Hypothalamus (tissue), 51 donors: ENCODE data around the gene MMP3.
"Not testable (repeated sequence)": the region's sequence is repeated elsewhere in the genome, so short reads cannot be mapped to it uniquely, and the experiment has no call there.

ENCODE experiments used
- DNase-seq, 51 donors: peaks; one replicate each; lab custom pipeline; 2025; lab: John Stamatoyannopoulos, UW

Gene MMP3

GRCh38 chr11:102843489-102843888 is at the start of gene MMP3:
Gene MMP3, minus strand, starts transcription at chr11:102843609. Its CDS starts 63 bp downstream, at chr11:102843546.
- no peak for DNase-seq

GRCh38 chr11:102891736-102892135 is 48.3 kb upstream of the MMP3 start:
- DNase-seq = no peak

- DNase-seq = no peak
Observed at GRCh38 chr11:102886999-102887398, 43.6 kb upstream of the MMP3 start.

- no peak for DNase-seq
Observed at GRCh38 chr11:102883141-102883540, 39.7 kb upstream of the MMP3 start.

- no peak for DNase-seq
Observed at GRCh38 chr11:102882389-102883024, 39.1 kb upstream of the MMP3 start.

GRCh38 chr11:102879801-102880200 is 36.4 kb upstream of the MMP3 start:
- DNase-seq = peak in 7 of 51 donors; percentile 2 to 24 (median 9)

GRCh38 chr11:102878595-102878994 is 35.2 kb upstream of the MMP3 start:
- DNase-seq = no peak

- DNase-seq = no peak
Observed at GRCh38 chr11:102874852-102875251, 31.4 kb upstream of the MMP3 start, which contains the start of gene MMP12. Gene MMP12, minus strand, starts transcription at chr11:102874982. Its CDS starts 45 bp downstream, at chr11:102874937.

- not testable (repeated sequence) for DNase-seq
Observed at GRCh38 chr11:102869354-102869964, 26.1 kb upstream of the MMP3 start.

- no peak for DNase-seq
Observed at GRCh38 chr11:102868339-102868738, 24.9 kb upstream of the MMP3 start.

GRCh38 chr11:102864724-102865123 is 21.3 kb upstream of the MMP3 start:
- no peak for DNase-seq

- DNase-seq = no peak
Observed at GRCh38 chr11:102853956-102854355, 10.5 kb upstream of the MMP3 start.

- DNase-seq = no peak
Observed at GRCh38 chr11:102853055-102853454, 9.6 kb upstream of the MMP3 start.

GRCh38 chr11:102850973-102851745 is 7.8 kb upstream of the MMP3 start:
- DNase-seq = no peak

- DNase-seq = no peak
Observed at GRCh38 chr11:102849311-102849710, 5.9 kb upstream of the MMP3 start.

- DNase-seq = no peak
Observed at GRCh38 chr11:102846292-102846691, 2.9 kb upstream of the MMP3 start.

- DNase-seq = no peak
Observed at GRCh38 chr11:102842930-102843329, 479 bp downstream of the MMP3 start.

- DNase-seq = no peak
Observed at GRCh38 chr11:102840018-102840417, 3.4 kb downstream of the MMP3 start.

- no peak for DNase-seq
Observed at GRCh38 chr11:102837646-102838045, 5.8 kb downstream of the MMP3 start.

- DNase-seq = no peak
Observed at GRCh38 chr11:102837156-102837555, 6.3 kb downstream of the MMP3 start.

GRCh38 chr11:102836290-102836875 is 7.0 kb downstream of the MMP3 start:
- DNase-seq = no peak
